Measurements from ENCODE around the gene TRIM54. TPM values are rescaled to one million over a fixed set of nuclear protein-coding genes. Genes with fewer than 3 reads are reported as not detected.

TRIM54 gene
- total RNA-seq, 1 donor from 2014 or later = 2.5 TPM

- peak; percentile 93 to 94 for TF ChIP-seq POLR2AphosphoS5 (IDR thresholded peaks at IDR 0.05; ENCODE audit: insufficient read depth in 1 of 2, low read depth in 1 of 2)
- TF ChIP-seq, protein P1, sequence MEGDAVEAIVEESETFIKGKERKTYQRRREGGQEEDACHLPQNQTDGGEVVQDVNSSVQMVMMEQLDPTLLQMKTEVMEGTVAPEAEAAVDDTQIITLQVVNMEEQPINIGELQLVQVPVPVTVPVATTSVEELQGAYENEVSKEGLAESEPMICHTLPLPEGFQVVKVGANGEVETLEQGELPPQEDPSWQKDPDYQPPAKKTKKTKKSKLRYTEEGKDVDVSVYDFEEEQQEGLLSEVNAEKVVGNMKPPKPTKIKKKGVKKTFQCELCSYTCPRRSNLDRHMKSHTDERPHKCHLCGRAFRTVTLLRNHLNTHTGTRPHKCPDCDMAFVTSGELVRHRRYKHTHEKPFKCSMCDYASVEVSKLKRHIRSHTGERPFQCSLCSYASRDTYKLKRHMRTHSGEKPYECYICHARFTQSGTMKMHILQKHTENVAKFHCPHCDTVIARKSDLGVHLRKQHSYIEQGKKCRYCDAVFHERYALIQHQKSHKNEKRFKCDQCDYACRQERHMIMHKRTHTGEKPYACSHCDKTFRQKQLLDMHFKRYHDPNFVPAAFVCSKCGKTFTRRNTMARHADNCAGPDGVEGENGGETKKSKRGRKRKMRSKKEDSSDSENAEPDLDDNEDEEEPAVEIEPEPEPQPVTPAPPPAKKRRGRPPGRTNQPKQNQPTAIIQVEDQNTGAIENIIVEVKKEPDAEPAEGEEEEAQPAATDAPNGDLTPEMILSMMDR (IDR thresholded peaks at IDR 0.05) = no peak
- intact Hi-C loops (cut with DNase I) = no loop called here
- Histone ChIP-seq H3K36me3 (no peaks in the 10 kb centered on the region), H3K9me3 (no peaks in the 10 kb centered on the region), H3K4me3 (peak within 1 kb of the TSS; percentile 85 to 94), H3K4me1 (peaks cover 45% of the 10 kb centered on the region), H3K27ac (peak within 1 kb of the TSS; percentile 82), H3K27me3 (no peaks in the 10 kb centered on the region)
- DNase-seq (ENCODE audit: extremely low spot score in 2 of 2) = peak in 1 of 2 donors; percentile 96
Observed at GRCh38 chr2:27356382-27357181, 74.4 kb downstream of the TRIM54 start, which contains the start of gene GTF3C2. Gene GTF3C2 (minus strand): TSS chr2:27356764. CDS start chr2:27343554, 13,210 bp downstream.

Other genes with a start within 250 kb of the TRIM54 start
- gene TMEM214, start 249.5 kb upstream of the TRIM54 start, total RNA-seq = 53.3 TPM
- 8.8 TPM for gene AGBL5, start 230.8 kb upstream of the TRIM54 start, total RNA-seq
- 269 TPM for gene OST4, start 210.8 kb upstream of the TRIM54 start, total RNA-seq
- 100 TPM for gene EMILIN1, start 203.8 kb upstream of the TRIM54 start, total RNA-seq
- gene KHK, start 195.7 kb upstream of the TRIM54 start, total RNA-seq = 9.3 TPM
- gene CGREF1, start 163.3 kb upstream of the TRIM54 start, total RNA-seq = 2.2 TPM
- gene ABHD1, start 158.6 kb upstream of the TRIM54 start, total RNA-seq = not detected
- 57.5 TPM for gene PREB, start 147.8 kb upstream of the TRIM54 start, total RNA-seq
- gene PRR30, start 143.0 kb upstream of the TRIM54 start, total RNA-seq = not detected
- gene TCF23, start 133.4 kb upstream of the TRIM54 start, total RNA-seq = 7.4 TPM
- 150 TPM for gene ATRAID, start 70.4 kb upstream of the TRIM54 start, total RNA-seq
- 37.3 TPM for gene SLC5A6, start 70.2 kb upstream of the TRIM54 start, total RNA-seq
- gene CAD, start 65.1 kb upstream of the TRIM54 start, total RNA-seq = 25.0 TPM
- gene SLC30A3, start 19.4 kb upstream of the TRIM54 start, total RNA-seq = 1.2 TPM
- gene DNAJC5G, start 7.0 kb upstream of the TRIM54 start, total RNA-seq = 1.5 TPM
- 3.2 TPM for gene UCN, start 26.0 kb downstream of the TRIM54 start, total RNA-seq
- 55.7 TPM for gene MPV17, start 40.7 kb downstream of the TRIM54 start, total RNA-seq
- gene GTF3C2, start 74.3 kb downstream of the TRIM54 start, total RNA-seq = 67.5 TPM
- gene EIF2B4, start 87.9 kb downstream of the TRIM54 start, total RNA-seq = 37.1 TPM
- gene SNX17, start 88.2 kb downstream of the TRIM54 start, total RNA-seq = 99.2 TPM
- 17.4 TPM for gene ZNF513, start 98.3 kb downstream of the TRIM54 start, total RNA-seq
- 45.4 TPM for gene PPM1G, start 127.2 kb downstream of the TRIM54 start, total RNA-seq
- 62.6 TPM for gene NRBP1, start 146.2 kb downstream of the TRIM54 start, total RNA-seq
- 3.9 TPM for gene KRTCAP3, start 160.0 kb downstream of the TRIM54 start, total RNA-seq
- gene IFT172, start 207.3 kb downstream of the TRIM54 start, total RNA-seq = 30.7 TPM
- 18.2 TPM for gene FNDC4, start 212.8 kb downstream of the TRIM54 start, total RNA-seq
- 0.98 TPM for gene GCKR, start 214.4 kb downstream of the TRIM54 start, total RNA-seq

All from vagina (tissue), 2 donors.